COR-L47 (cell line): ENCODE results near the gene MAST2.
"Not testable (repeated sequence)": the region's sequence is repeated elsewhere in the genome, so short reads cannot be mapped to it uniquely, and the experiment has no call there.

Source experiments
- DNase-seq: peaks from one replicate; lab custom pipeline; 2025; lab: John Stamatoyannopoulos, UW

Gene MAST2

GRCh38 chr1:45894331-45894730 lies 90.9 kb downstream of the MAST2 start:
- DNase-seq, result no peak

DNA sequence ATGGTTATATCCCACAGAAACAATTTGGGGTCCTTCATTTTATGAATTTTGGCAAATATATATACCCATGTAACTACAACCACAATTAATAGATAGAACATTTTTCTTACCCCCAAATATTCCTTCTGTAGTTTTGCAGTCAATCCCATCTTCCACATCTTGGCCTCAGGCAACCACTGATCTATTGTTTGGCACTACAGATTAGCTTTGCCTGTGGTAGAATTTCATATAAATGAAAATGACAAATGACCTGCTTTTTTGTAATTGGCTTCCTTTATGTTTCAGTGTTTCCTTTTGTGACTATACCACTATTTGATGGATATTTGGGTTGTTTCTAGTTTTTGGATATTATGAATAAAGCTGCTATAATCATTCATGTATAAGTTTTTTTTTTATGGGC lies 91.5 kb downstream of the MAST2 start:
- no peak for DNase-seq

- no peak for DNase-seq
These were observed 92.0 kb downstream of the MAST2 start for GRCh38 chr1:45895406-45895805.

- no peak for DNase-seq
These were observed 103.5 kb downstream of the MAST2 start for GRCh38 chr1:45906883-45907282.

DNA sequence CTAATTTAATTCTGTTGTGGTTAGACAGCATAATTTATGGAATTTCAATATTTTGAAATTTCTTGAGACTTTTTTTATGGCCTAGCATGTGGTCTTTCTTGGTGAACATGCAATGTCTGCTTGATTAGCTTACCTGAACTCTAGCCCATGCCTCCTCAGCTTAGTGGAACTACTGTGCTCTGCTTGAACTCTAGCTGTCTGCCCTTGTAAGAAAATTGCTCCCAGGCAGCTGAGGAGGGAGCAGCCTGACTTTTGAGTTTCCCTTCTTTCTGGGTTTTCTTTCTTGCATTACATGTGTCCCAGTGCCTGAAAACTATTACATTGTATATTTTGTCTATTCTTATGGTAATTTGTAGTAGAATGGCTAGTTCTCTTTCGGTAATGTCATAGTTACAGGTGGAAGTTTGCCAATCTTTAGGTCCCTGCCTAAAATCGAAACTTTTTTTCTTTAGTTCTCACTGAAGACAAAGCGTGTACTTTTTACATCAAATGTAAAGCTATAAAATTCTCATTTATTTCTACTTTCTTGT lies 105.3 kb downstream of the MAST2 start:
- no peak for DNase-seq

DNA sequence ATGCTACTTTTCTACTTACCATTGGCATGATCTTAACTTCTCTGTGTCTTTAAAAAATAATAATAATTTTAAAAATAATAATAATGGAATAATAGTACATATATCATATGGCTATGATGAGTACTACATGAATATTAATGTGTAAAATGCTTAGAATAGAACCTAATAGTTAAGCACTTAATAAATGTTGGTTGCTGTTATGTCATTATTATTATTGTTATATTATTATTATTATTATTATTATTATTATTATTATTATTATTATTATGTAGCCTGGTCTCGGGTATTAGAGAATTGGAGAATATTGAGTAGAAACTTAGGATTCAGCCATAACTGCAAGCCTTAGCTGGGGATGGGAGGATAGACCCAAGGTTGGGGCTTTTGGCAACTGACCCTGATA lies 108.2 kb downstream of the MAST2 start:
- DNase-seq, result no peak

DNA sequence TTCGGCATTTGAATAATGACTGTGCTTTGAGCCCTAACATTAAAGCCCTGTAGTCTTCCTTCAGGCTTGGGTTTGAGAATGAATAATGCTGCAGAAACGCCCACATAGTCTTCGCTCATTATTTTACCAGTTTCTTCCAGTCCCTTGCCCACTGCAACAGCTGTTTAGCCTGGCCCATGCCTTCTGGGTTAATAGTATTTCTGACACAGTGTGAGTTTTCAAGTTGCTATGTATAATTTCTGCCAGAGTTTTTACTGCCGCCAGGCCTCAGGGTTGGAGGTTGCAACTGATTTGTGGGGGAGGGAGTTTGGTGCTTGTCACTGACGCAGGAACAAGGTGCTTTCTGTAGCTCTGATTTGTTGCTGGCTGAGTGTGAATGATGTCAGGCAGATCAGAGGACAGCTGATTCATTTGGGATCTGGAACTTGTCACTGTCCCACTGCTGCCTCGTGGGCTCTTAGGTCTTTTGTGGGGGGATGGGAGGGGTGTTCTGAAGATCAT lies 109.8 kb downstream of the MAST2 start:
- DNase-seq, result no peak

DNA sequence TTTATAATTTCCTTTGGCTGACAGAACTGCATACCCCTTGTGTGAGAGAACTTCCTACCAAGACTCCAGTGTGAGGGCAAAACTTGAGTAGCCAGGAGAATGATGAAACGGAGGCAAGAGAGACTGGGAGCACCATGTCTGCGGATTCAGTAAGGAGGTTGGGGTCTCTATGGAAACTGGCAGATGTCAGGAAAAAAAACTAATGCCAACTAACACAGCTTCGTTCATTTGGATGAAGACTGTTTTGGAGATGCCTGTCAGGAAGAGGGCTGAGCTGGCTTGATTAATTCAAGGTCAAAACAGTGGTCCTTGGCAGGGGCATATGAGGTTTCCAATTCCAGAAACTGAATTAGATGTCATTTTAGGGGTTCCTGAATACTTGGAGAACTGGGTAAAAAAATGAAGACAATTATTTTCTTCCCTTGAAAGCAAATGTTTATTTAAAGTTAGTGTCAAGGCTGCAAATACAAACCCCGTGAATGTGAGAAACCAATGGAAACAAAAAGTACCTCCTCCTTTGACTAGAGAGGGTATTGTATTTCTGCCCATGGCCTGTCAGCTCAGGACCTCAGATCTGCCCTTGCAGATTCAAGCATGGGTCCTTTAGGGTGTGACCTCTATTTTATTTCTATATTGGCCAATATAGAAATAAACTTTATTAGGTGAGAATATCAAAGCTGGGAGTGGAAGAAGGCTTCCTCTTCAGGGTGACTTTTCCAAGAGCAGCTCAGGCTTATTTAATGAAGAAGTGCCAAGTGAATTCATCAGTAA lies 110.5 kb downstream of the MAST2 start:
- no peak for DNase-seq

DNA sequence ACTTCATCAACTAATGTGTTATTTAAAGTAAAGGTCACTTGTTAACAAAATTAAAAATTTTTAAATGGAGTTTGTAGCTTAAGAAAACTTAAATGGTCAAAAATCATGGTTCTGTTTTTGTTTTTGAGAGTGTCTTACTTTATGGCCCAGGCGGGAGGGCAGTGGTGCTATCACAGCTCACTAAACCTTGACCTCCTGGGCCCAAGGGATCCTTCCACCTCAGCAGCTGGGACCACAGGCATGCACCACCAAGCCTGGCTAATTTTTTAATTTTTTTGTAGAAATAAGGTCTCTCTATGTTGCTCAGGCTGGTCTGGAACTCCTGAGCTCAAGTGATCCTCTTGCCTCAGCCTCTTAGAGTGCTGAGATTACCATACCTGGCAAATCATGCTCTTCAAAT lies 111.4 kb downstream of the MAST2 start:
- no peak for DNase-seq

- DNase-seq, result no peak
These were observed 119.0 kb downstream of the MAST2 start for GRCh38 chr1:45922374-45922773.

- DNase-seq, result no peak
These were observed 119.4 kb downstream of the MAST2 start for GRCh38 chr1:45922813-45923212.

- DNase-seq, result no peak
These were observed 119.9 kb downstream of the MAST2 start for GRCh38 chr1:45923343-45923742.

GRCh38 chr1:45924736-45925135 lies 121.3 kb downstream of the MAST2 start:
- no peak for DNase-seq

GRCh38 chr1:45925728-45926287 lies 122.4 kb downstream of the MAST2 start:
- DNase-seq, result no peak

- no peak for DNase-seq
These were observed 122.9 kb downstream of the MAST2 start for GRCh38 chr1:45926330-45926729.

DNA sequence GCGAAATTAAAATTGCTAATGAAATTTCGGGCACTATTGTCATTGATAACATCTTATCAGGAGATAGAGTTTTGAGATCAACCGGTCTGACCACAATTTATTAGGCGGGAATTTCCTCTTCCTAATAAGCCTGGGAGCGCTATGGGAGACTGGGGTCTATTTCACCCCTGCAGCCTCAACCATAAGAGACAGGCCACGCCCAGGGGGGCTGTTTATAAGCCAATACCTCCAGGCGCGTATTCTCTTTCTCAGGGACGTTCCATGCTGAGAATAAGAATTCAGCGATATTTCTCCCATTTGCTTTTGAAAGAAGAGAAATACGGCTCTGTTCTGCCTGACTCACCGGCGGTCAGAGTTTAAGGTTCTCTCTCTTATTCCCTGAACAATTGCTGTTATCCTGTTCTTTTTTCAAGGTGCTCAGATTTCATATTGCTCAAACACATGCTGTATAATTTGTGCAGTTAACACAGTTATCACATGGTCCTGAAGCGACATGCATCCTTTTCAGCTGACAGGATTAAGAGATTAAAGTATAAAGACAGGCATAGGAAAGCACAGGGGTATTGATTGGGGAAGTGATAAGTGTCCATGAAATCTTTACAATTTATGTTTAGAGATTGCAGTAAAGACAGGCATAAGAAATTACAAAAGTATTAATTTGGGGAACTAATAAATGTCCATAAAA lies 124.0 kb downstream of the MAST2 start:
- DNase-seq, result not testable (repeated sequence)

GRCh38 chr1:45928486-45929205 lies 125.2 kb downstream of the MAST2 start:
- DNase-seq, result no peak

DNA sequence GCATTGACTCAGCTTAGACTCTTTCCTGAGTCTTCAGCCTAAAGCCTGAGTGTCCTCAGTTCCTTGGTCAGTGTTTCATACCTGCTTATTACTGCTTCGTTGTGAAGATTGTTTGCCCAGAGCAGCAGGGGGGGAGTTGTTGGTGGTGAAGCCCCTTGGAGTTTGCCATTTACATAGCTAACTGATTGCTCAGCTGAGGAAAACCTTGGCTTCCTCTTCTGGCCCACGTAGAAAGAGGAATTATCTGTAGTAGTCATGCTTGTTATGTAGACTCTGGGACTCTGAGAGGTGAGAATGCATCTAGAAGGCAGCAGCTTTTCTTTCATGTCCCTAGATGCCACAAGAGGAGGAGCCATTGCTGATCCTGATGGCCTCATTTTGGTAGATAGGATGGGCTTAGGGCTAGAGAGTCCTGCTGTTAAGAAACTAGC lies 125.9 kb downstream of the MAST2 start:
- peak; percentile 61 for DNase-seq

- no peak for DNase-seq
These were observed 127.1 kb downstream of the MAST2 start for GRCh38 chr1:45930258-45931150.

DNA sequence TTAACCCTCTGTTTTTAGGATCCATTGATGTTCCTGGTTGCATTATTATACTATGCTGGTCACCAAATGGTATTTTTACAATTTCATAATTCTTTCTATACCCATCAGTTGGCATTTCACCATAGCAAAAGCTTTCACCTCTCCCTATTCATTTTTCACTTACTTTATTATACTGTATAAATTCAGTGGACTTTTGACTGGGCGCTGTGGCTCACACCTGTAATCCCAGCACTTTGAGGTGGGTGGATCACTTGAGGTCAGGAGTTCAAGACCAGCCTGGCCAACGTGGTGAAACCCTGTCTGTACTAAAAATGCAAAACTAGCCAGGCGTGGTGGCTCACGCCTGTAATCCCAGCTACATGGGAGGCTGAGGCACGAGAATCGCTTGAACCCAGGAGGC lies 128.8 kb downstream of the MAST2 start:
- not testable (repeated sequence) for DNase-seq

DNA sequence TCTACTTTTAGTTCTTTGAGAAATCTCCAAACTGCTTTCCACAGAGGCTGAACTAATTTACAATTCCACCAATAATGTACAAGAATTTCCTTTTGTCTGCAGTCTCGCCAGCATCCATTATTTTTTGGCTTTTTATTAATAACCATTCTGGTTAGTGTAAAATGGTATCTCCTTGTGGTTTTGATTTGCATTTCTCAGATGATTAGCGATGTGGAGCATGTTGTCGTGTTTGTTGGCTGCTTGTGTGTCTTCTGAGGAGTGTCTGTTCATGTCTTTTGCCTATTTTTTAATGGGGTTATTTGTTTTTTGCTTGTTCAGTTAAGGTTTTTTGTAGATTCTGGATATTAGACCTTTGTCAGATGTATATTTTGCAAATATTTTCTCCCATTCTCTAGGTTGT lies 131.5 kb downstream of the MAST2 start:
- DNase-seq, result no peak
